K562 (cell line): ENCODE data around the gene PIF1. TPM values are rescaled to one million over a fixed set of nuclear protein-coding genes. Genes with fewer than 3 reads are reported as not detected.

Experiments used
- FOXK1 ChIP-seq: sonication (generic); formaldehyde crosslinking; IDR thresholded peaks from 2 replicates; pipeline ENCODE4 v1.8.0; 2022; ENCODE audit warnings: missing genetic modification reagents, mild to moderate bottlenecking, borderline replicate concordance
- JUN ChIP-seq, 2 experiments: sonication (generic) in 1 of 2; formaldehyde crosslinking in 1 of 2; IDR thresholded peaks; 2 replicates each; pipeline versions ENCODE4 v1.6.1 to v1.8.0; 2012 to 2022; ENCODE audit warnings: borderline replicate concordance in 2 of 2, mild to moderate bottlenecking in 2 of 2, improper control_type of control experiment in 1 of 2, low read depth in 1 of 2, low read length in 1 of 2, missing genetic modification reagents in 1 of 2
- KAT7 ChIP-seq: sonication (generic); formaldehyde crosslinking; IDR thresholded peaks from 2 replicates; pipeline ENCODE4 v1.8.0; 2022; ENCODE audit warnings: missing genetic modification reagents, mild to moderate bottlenecking, borderline replicate concordance
- MGA ChIP-seq: fragments of 450-650 bp; IDR thresholded peaks from 2 replicates; pipeline ENCODE4 v1.6.1; 2016; ENCODE audit warnings: mild to moderate bottlenecking, moderate library complexity
- RBM14 ChIP-seq: fragments of 200-400 bp; formaldehyde crosslinking; IDR thresholded peaks from 2 replicates; pipeline ENCODE4 v1.6.1; 2018; ENCODE audit warnings: low read depth, mild to moderate bottlenecking, low read length, moderate library complexity, borderline replicate concordance; ENCODE audit not compliant: insufficient read depth
- ZNF347 ChIP-seq: fragments of 450-650 bp; formaldehyde crosslinking; IDR thresholded peaks from 2 replicates; pipeline ENCODE4 v1.4.0; 2020; ENCODE audit warnings: low read depth, mild to moderate bottlenecking, moderate library complexity
- ZNF57 ChIP-seq: fragments of 450-650 bp; formaldehyde crosslinking; IDR thresholded peaks from 2 replicates; pipeline ENCODE4 v1.4.0; 2020; ENCODE audit warnings: mild to moderate bottlenecking, moderate library complexity
- ZNF655 ChIP-seq: fragments of 250-450 bp; sonication (Bioruptor Pico); IDR thresholded peaks from 2 replicates; pipeline ENCODE4 v1.5.0; 2021
- polyA plus RNA-seq, 8 experiments: library from polyadenylated mRNA; depleted of rRNA in 4 of 8; stranded (reverse) in 5 of 8; unstranded in 3 of 8; fragments of >200 nt; fragmentation: Nextera tagmentation in 2 of 8; fragmentation: Illumina TruSeq in 1 of 8; extraction: Ambion mirVana in 2 of 8; extraction: Trizol in 1 of 8; gene quantifications; 2 replicates each; pipeline versions ENCODE4 v1.2.1 to v1.2.3, GENCODE V29; 2011 to 2014; ENCODE audit warnings: inconsistent platforms in 1 of 8, missing spikeins in 1 of 8
- total RNA-seq, 7 experiments: library from RNA; depleted of rRNA in 6 of 7; stranded (reverse); fragments of >200 nt in 6 of 7; fragmentation: Illumina TruSeq in 2 of 7; extraction: Trizol in 2 of 7; gene quantifications; 2 replicates each; pipeline versions ENCODE4 v1.2.1 to v1.2.3, GENCODE V29; 2011 to 2021; ENCODE audit warnings: low replicate concordance in 1 of 7
- TF ChIP-seq, protein P1 (sequence below): sonication (generic); formaldehyde crosslinking; IDR thresholded peaks from 2 replicates; pipeline ENCODE4 v1.8.1; 2023; ENCODE audit warnings: mild to moderate bottlenecking, missing genetic modification reagents

The PIF1 gene
- total and polyA plus RNA-seq, 9 of the 15 experiments (the other 6 are each of a cell fraction or from before 2014, with no cell fraction given), result 1.1 to 37.9 (median 11.5) TPM

DNA sequence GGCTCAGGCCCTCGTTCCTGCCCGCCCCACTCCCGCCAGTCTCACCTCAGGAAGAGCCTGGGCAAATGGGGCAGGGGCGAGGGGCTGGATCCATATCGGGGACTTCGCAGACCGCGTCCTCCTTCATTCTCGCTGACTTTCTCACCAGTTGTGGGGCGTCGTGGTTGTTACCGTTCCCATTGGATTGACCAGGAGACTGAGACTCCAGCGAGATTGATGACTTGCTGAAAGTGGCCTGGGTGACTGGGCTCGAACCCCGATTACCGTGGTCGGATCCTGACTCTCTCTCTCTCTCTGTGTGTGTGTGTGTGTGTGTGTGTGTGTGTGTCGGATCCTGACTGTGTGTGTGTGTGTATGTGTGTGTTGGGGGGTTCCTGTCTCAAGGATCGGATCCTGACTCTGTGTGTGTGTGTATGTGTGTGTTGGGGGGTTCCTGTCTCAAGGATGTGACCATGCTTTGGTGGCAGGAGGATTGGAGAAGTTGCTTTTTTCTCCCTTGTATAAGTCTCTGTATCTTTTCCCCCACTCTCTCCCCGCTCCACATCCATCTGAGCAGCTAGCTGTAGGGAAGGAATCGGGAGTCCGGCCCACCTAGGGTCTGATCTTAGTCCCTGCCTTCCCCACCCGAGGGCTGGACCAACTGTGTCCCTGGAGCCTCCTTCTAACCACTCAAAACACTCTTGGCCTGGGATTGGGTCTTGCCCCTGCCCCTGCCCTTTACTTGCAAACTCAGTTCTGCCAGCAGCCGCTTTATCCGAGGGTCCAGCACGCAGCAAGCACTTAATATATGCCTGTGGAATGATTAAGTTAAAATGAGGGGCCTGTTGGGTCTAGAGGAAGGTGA, 16.9 kb upstream of the PIF1 start (continued):
- no peak for TF ChIP-seq FOXK1 (CRISPR knock-in tag)
- TF ChIP-seq ZNF655 (CRISPR knock-in tag), result no peak
- TF ChIP-seq ZNF347 (CRISPR knock-in tag), result no peak
- no peak for TF ChIP-seq ZNF57 (CRISPR knock-in tag)
- TF ChIP-seq RBM14, result no peak
- TF ChIP-seq MGA, result no peak
- TF ChIP-seq KAT7 (CRISPR knock-in tag), result no peak
- TF ChIP-seq JUN (IDR thresholded peaks at IDR 0.05; ENCODE audit: borderline replicate concordance, low read depth, low read length), result no peak
- TF ChIP-seq JUN (CRISPR knock-in tag; IDR thresholded peaks at IDR 0.05; ENCODE audit: borderline replicate concordance), result no peak
- TF ChIP-seq, protein P1, sequence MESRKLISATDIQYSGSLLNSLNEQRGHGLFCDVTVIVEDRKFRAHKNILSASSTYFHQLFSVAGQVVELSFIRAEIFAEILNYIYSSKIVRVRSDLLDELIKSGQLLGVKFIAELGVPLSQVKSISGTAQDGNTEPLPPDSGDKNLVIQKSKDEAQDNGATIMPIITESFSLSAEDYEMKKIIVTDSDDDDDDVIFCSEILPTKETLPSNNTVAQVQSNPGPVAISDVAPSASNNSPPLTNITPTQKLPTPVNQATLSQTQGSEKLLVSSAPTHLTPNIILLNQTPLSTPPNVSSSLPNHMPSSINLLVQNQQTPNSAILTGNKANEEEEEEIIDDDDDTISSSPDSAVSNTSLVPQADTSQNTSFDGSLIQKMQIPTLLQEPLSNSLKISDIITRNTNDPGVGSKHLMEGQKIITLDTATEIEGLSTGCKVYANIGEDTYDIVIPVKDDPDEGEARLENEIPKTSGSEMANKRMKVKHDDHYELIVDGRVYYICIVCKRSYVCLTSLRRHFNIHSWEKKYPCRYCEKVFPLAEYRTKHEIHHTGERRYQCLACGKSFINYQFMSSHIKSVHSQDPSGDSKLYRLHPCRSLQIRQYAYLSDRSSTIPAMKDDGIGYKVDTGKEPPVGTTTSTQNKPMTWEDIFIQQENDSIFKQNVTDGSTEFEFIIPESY (CRISPR knock-in tag), result no peak
